Duodenal mucosa (tissue), 2 donors: ENCODE data around the gene LPCAT1.
"Not testable (repeated sequence)": the region's sequence is repeated elsewhere in the genome, so short reads cannot be mapped to it uniquely, and the experiment has no call there.

Source experiments
- H3K27ac ChIP-seq: one replicate; pipeline ENCODE4 v1.7.0; 2013; ENCODE audit warnings: low read depth, low read length
- H3K27me3 ChIP-seq, 2 donors: one replicate each; pipeline ENCODE4 v1.7.0; 2013; ENCODE audit warnings: low read length in 2 of 2, control low read depth in 1 of 2; ENCODE audit not compliant: insufficient read depth in 2 of 2, control insufficient read depth in 1 of 2
- H3K36me3 ChIP-seq, 2 donors: one replicate each; pipeline ENCODE4 v1.7.0; 2013; ENCODE audit warnings: low read length in 2 of 2, control low read depth in 1 of 2; ENCODE audit not compliant: insufficient read depth in 2 of 2, control insufficient read depth in 1 of 2
- H3K4me1 ChIP-seq, 2 donors: one replicate each; pipeline ENCODE4 v1.7.0; 2013; ENCODE audit warnings: low read length in 2 of 2, control low read depth in 1 of 2; ENCODE audit not compliant: insufficient read depth in 2 of 2, control insufficient read depth in 1 of 2
- H3K4me3 ChIP-seq, 2 donors: one replicate each; pipeline ENCODE4 v1.7.0; 2013; ENCODE audit warnings: low read length in 2 of 2, low read depth in 1 of 2
- H3K9ac ChIP-seq, 2 donors: one replicate each; pipeline ENCODE4 v1.7.0; 2013; ENCODE audit warnings: low read length in 2 of 2, low read depth in 1 of 2
- H3K9me3 ChIP-seq, 2 donors: one replicate each; pipeline ENCODE4 v1.7.0; 2013; ENCODE audit warnings: low read length in 2 of 2, control low read depth in 1 of 2; ENCODE audit not compliant: control insufficient read depth in 1 of 2

The LPCAT1 gene

DNA sequence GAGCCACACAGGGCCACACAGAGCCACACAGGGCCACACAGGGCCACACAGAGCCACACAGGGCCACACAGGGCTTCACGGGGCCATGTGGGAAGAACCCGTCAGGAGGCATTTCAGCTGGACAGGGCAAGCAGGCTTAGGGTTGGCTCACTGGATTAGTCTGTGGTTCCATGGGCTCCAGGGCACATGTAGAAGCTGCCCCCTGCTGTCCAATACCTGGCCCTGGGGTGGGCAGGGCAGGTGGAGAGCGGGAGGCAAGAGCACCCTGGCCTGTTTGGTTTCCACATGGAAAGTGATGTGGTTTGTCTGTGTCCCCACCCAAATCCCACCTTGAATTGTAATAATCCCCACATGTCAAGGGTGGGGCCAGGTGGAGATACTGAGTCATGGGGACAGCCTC, 16.4 kb upstream of the LPCAT1 start:
- no peaks in the 10 kb centered on the region for H3K27me3 ChIP-seq
- no peaks in the 10 kb centered on the region for H3K36me3 ChIP-seq
- peaks cover 8 to 18% of the 10 kb centered on the region in 2 donors for H3K4me1 ChIP-seq
- H3K27ac ChIP-seq = no peak overlapping the region
- no peaks in the 10 kb centered on the region for H3K9me3 ChIP-seq
- no peak overlapping the region for H3K9ac ChIP-seq
- no peak overlapping the region for H3K4me3 ChIP-seq

- H3K4me3 ChIP-seq, H3K27ac ChIP-seq, H3K27me3 ChIP-seq, H3K9ac ChIP-seq, H3K9me3 ChIP-seq, H3K36me3 ChIP-seq: not testable (repeated sequence)
- peaks cover 8 to 18% of the 10 kb centered on the region in 2 donors for H3K4me1 ChIP-seq
Observed at GRCh38 chr5:1539393-1540161, 15.8 kb upstream of the LPCAT1 start.

DNA sequence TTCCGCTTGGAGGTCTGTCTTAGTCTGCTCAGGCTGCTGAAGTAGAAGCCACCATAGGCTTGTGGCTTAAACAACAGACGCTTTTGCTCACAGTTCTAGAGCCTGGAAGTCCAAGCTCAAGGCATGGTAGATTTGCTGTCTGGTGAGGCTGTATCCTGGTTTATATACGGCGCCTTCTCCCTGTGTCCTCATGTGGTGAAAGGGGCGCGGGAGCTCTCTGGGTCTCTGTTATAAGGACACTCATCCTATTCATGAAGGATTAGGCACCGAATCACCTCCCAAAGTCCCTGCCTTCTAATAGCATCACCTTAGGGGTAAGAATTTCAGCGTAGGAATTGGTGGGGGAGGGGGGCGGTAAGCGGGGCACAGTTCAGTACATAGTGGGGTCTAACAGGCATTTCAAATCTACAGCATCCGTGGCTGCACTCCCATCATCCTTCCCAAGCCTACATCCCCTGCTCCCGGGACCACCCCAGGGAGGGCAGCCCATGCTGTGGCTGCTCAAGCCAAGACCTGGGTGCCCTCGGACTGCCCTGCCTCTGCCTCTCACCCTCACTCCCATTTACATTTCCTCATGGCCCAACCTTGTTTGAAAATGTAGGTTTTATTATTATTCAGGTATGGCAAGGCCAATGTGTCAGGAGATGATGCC, 15.1 kb upstream of the LPCAT1 start:
- Histone ChIP-seq H3K27ac (no peak overlapping the region), H3K4me1 (peaks cover 8 to 18% of the 10 kb centered on the region in 2 donors), H3K9ac (no peak overlapping the region), H3K4me3 (no peak overlapping the region), H3K9me3 (no peaks in the 10 kb centered on the region), H3K27me3 (no peaks in the 10 kb centered on the region), H3K36me3 (no peaks in the 10 kb centered on the region)

GRCh38 chr5:1538276-1538675, 14.5 kb upstream of the LPCAT1 start:
- Histone ChIP-seq H3K9me3 (no peaks in the 10 kb centered on the region), H3K9ac (no peak overlapping the region), H3K4me3 (no peak overlapping the region), H3K27ac (no peak overlapping the region), H3K36me3 (no peaks in the 10 kb centered on the region), H3K27me3 (no peaks in the 10 kb centered on the region), H3K4me1 (peaks cover 8 to 18% of the 10 kb centered on the region in 2 donors)

DNA sequence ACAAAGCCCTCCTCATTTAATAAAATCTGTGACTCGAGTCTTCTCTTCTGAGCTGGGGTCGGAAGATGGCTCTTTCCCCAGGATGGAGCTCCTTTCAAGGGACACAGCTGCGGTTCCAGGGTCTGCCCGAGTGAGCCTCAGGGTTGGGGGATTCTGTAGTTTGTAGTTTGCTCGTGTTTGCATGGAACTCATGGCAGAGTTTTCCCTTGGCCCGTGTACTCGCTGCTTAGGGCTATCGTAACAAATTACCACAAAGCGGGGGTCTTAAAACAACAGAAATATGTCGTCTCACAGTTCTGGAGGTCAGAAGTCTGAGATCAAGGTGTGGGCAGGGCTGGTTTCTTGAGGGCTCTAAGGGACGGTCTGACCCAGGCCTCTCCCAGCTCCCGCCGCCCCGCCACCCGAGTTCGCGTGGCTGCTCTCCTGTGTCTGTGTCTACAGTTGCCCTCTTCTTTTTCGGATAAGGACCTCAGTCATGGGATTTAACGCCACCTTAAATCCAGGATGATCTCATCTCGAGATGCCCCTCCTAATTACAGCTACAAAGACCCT, 13.9 kb upstream of the LPCAT1 start:
- Histone ChIP-seq H3K9me3 (no peaks in the 10 kb centered on the region), H3K27me3 (no peaks in the 10 kb centered on the region), H3K36me3 (no peaks in the 10 kb centered on the region), H3K4me1 (peaks cover 8 to 18% of the 10 kb centered on the region in 2 donors), H3K9ac (no peak overlapping the region), H3K4me3 (no peak overlapping the region), H3K27ac (no peak overlapping the region)

GRCh38 chr5:1536871-1537602, 13.3 kb upstream of the LPCAT1 start:
- no peaks in the 10 kb centered on the region for H3K36me3 ChIP-seq
- no peaks in the 10 kb centered on the region for H3K27me3 ChIP-seq
- peak overlapping the region; percentile 57 to 64 for H3K4me3 ChIP-seq
- peaks cover 8 to 18% of the 10 kb centered on the region in 2 donors for H3K4me1 ChIP-seq
- H3K9me3 ChIP-seq = no peaks in the 10 kb centered on the region
- no peak overlapping the region for H3K27ac ChIP-seq
- H3K9ac ChIP-seq = peak overlapping the region in 1 of 2 donors; percentile 54

DNA sequence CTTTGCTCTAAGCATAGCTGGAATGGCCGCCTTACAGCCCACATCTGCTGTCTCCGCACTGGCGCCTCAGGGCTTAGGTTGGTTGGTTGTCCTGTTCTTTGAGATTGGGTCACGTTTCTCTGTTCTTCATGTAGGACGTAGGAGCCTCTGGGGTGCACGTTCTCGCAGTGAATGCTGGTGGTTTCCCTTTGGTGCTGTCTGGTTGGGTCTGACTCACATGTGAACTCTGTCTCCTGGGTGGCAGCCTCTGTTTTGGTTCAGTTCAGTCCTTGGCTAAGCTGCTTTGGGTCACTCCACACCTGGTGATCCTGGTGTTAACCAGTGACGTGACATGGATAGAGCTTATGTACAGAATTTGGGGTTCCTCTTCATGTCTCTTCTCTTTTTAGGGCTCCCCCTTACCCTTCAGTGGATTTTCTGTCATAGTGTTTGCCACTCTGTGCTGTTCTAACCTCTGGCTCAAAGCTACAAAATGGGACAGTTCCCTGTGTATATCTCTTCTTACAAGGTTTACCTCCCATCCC, 12.6 kb upstream of the LPCAT1 start:
- no peaks in the 10 kb centered on the region for H3K9me3 ChIP-seq
- no peaks in the 10 kb centered on the region for H3K27me3 ChIP-seq
- no peak overlapping the region for H3K27ac ChIP-seq
- peaks cover 8 to 18% of the 10 kb centered on the region in 2 donors for H3K4me1 ChIP-seq
- H3K9ac ChIP-seq = peak overlapping the region; percentile 33 to 54
- H3K4me3 ChIP-seq = peak overlapping the region; percentile 57 to 64
- no peaks in the 10 kb centered on the region for H3K36me3 ChIP-seq

DNA sequence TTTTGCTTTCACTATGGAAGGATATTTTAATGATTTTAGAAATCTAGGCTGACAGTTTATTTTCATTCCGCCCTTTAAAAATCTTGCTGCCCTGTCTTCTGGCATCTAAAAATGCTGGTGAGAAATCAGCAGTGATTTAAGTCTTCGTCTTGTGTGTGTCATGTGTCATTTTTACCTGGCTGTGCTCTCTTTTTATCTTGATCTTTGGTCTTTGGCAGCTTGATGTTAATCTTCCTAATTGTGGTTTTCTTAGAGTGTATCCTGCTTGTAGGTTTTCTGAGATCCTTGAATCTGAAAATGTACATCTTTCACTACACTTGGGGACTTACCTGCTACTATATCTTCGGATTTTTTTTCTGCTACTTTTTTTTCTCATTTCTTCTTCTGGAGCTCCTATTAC, 11.9 kb upstream of the LPCAT1 start:
- Histone ChIP-seq H3K9ac (no peak overlapping the region), H3K4me3 (no peak overlapping the region), H3K4me1 (peaks cover 8 to 18% of the 10 kb centered on the region in 2 donors), H3K27me3 (no peaks in the 10 kb centered on the region), H3K9me3 (no peaks in the 10 kb centered on the region), H3K27ac (no peak overlapping the region), H3K36me3 (no peaks in the 10 kb centered on the region)

DNA sequence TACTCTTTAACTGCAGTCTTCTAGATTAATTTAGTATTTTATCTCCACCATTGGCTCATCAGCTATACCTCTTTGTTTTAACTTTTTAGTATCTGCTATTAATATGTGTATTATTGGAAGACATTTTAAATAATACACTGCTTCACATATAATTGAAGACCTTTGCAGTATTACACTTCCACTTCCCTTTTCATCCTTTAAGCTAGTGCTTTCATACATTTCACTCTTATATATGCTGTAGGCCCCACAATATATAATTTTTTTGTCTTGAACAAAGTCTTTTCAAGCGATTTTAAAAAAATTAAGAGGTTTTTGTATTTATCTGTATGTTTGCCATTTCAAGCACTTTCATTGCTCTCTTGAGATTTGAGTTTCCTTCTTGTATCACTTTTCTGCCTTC, 8.6 kb upstream of the LPCAT1 start:
- Histone ChIP-seq H3K9ac (no peak overlapping the region), H3K36me3 (no peaks in the 10 kb centered on the region), H3K27ac (no peak overlapping the region), H3K4me3 (no peak overlapping the region), H3K4me1 (peaks cover 8 to 18% of the 10 kb centered on the region in 2 donors), H3K27me3 (no peaks in the 10 kb centered on the region), H3K9me3 (no peaks in the 10 kb centered on the region)

DNA sequence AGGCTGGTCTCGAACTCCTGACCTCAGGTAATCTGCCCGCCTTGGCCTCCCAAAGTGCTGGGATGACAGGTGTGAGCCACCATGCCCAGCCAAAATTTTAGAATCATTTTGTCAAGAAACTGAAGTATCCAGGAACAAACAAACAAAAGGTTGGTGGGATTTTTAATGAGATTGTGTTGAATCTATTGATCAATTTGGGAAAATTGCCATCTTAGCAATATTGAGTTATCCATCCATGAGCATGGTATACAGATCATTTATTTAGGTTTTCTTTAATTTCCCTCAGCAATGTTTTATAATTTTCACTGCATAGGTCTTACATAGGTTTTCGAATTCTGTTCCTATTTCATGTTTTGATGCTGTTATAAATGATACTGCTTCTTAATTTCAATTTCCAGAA, 5.7 kb upstream of the LPCAT1 start:
- no peaks in the 10 kb centered on the region for H3K9me3 ChIP-seq
- H3K27me3 ChIP-seq = no peaks in the 10 kb centered on the region

More for the DNA sequence above, 5.7 kb upstream of the LPCAT1 start:
- no peak overlapping the region for H3K9ac ChIP-seq
- H3K36me3 ChIP-seq = no peaks in the 10 kb centered on the region
- no peak overlapping the region for H3K27ac ChIP-seq
- no peak overlapping the region for H3K4me3 ChIP-seq
- peaks cover 3 to 5% of the 10 kb centered on the region in 2 donors for H3K4me1 ChIP-seq
